A549 (cell line): ENCODE results near the gene CSMD2.

Source experiments
- CHD2 ChIP-seq: fragments of 150-350 bp; IDR thresholded peaks from 2 replicates; pipeline ENCODE4 v1.6.1; 2014; ENCODE audit warnings: low read length; ENCODE audit not compliant: partially characterized antibody
- CHD4 ChIP-seq: fragments of 200-600 bp; sonication (generic); IDR thresholded peaks from 2 replicates; pipeline ENCODE4 v1.6.1; 2016; ENCODE audit warnings: antibody characterized with exemption, mild to moderate bottlenecking, borderline replicate concordance
- HDAC2 ChIP-seq: fragments of 200-600 bp; sonication (generic); IDR thresholded peaks from 2 replicates; pipeline ENCODE4 v1.6.1; 2016
- PHF8 ChIP-seq: fragments of 200-600 bp; sonication (generic); IDR thresholded peaks from 2 replicates; pipeline ENCODE4 v1.6.1; 2016; ENCODE audit warnings: low read depth, mild to moderate bottlenecking, antibody characterized with exemption, moderate library complexity, borderline replicate concordance
- SREBF2 ChIP-seq: fragments of 450-650 bp; IDR thresholded peaks from 2 replicates; pipeline ENCODE4 v1.6.1; 2014; ENCODE audit warnings: mild to moderate bottlenecking, moderate library complexity
- TF ChIP-seq, protein P1 (sequence below): fragments of >200 bp; sonication (Bioruptor Twin); formaldehyde crosslinking; IDR thresholded peaks from 3 replicates; pipeline ENCODE4 v1.5.1; 2016

DNA sequence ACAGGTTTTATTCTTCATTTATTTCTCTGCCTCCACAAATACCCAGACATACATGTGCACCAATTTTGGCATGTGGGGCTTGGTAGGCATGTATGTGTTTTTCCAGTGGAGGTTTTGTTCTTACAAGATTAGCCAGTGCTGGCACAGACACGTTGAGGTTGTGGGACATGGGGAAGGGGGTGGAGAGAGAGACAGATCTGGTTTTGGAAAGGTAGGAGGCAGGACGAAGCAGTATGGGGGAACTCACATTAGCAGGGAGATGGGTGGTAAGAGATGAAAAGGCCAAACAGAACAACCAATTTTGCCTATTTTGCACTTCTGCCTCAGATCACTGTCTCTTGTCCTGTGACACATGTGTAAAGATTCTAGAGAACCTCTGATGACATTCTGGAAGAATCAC is 467.2 kb downstream of the CSMD2 start:
- TF ChIP-seq, protein P1, sequence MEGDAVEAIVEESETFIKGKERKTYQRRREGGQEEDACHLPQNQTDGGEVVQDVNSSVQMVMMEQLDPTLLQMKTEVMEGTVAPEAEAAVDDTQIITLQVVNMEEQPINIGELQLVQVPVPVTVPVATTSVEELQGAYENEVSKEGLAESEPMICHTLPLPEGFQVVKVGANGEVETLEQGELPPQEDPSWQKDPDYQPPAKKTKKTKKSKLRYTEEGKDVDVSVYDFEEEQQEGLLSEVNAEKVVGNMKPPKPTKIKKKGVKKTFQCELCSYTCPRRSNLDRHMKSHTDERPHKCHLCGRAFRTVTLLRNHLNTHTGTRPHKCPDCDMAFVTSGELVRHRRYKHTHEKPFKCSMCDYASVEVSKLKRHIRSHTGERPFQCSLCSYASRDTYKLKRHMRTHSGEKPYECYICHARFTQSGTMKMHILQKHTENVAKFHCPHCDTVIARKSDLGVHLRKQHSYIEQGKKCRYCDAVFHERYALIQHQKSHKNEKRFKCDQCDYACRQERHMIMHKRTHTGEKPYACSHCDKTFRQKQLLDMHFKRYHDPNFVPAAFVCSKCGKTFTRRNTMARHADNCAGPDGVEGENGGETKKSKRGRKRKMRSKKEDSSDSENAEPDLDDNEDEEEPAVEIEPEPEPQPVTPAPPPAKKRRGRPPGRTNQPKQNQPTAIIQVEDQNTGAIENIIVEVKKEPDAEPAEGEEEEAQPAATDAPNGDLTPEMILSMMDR: no peak
- no peak for TF ChIP-seq PHF8
- no peak for TF ChIP-seq CHD4
- TF ChIP-seq SREBF2: no peak
- no peak for TF ChIP-seq HDAC2
- TF ChIP-seq CHD2: no peak
